ENCODE data around the gene OPCML.

Gene OPCML

GRCh38 chr11:132623511-132623910, 908.8 kb downstream of the OPCML start:
- DNase-seq (ENCODE audit: low read depth in 2 of 2) = no peak

DNA sequence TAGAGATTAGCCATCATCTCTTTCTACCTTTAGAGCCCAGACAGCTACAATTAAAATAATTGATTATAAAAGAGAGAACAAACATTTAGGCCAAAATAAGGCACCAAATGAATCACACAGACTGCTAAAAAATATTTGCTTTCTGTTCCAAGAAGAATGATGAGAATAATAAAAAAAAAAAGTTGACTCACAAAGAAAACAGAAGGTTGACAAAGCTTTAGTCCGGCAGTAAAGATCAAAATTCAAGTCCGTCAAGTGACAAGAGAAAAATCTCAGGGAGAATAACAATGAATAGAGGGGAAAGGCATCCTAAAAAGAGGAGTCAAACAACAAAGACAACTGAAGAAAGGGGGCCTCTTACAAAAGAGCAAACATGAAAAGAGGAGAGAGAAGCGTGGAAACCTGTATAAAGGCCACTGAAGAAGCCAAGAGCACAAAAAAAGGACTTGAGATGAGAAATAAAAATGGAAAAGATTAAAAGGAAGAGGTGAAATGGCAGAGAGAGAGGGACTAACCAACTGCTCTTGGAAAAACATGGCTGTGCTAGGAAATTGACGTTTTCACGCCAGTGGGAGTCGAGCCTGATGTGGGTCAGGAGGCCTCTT, 910.2 kb downstream of the OPCML start:
- no peak for DNase-seq (ENCODE audit: low read depth in 2 of 2)

DNA sequence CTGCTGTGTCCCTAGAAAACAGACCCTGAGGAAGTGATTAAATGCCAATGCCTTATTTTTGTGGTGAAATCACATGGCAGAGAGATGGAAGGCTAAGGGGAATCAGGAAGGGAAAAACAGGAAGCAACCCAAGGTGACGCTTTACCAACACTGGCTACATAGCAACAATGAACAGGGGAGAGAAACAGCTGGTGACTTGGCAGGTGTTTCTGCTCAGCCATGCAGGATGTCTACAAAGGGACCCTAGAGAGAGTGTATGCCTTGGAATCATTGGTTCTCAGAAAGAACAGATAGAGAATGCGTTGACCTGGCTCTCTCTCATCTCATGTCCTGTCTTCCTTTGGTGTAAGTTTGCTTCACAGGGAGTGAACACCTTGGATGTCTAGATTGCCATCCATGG, 911.9 kb downstream of the OPCML start:
- no peak for DNase-seq (ENCODE audit: low read depth in 2 of 2)

GRCh38 chr11:132610791-132611190, 921.5 kb downstream of the OPCML start:
- DNase-seq (ENCODE audit: low read depth in 2 of 2) = no peak

- DNase-seq (ENCODE audit: low read depth in 2 of 2) = peak in 1 of 2 experiments; percentile 21
These were observed 922.1 kb downstream of the OPCML start for GRCh38 chr11:132610216-132610615.

- DNase-seq (ENCODE audit: low read depth in 2 of 2) = no peak
These were observed 924.7 kb downstream of the OPCML start for GRCh38 chr11:132607575-132607974.

DNA sequence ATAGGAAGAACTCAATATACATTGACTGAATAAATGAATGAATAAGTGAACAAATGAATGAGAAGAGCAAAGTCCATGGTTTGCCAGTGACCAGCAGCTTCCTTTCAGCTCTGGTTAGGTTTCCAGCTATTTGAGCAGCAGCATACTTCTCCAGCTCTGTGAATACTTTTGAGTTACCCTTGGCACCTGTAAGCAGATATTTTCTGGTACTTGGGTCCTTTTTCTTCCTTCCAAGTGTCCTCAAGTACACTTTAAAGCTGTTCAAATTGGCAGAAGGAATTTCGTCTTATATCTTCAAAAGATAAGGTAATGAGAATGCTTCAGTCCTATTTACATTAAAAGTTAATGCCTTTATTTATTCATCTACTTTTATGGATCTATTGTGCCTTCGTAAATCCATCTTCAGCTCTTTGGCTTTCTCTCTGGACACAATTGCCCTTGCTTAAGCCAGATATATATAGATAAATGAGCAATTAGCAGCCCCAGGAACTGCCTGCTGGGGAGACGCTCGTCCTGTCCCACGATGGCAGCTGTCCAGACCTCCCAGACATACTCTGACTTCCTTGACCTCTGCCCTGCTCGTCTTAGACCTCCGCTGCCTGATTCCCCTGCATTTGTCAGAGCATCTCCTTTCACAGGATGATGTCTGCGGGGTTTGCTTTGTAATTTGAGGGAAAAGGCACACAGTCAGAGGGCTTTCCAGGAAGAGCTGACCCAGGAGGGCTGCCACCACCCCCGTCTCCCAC, 926.3 kb downstream of the OPCML start:
- DNase-seq (ENCODE audit: low read depth in 2 of 2) = no peak

DNA sequence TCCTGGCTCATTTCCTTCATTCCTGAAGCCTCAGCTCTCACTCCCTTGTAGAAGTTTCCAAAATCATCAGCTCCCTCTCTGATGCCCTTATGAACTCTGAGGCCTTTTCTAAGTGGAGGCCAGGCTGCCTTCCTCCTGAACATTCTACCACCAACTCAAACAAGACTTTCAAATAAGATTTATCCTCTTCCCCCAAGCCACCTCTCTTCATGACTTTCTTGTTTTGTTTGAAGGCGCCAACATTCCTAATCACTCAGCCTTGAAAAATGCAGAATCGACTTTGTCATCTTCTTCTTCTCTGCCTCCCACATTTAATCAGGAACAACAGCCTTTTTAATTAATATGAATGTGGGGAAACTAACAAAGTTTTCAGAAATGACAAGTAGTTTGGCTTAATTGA, 927.9 kb downstream of the OPCML start:
- peak; percentile 53 to 59 for DNase-seq (ENCODE audit: low read depth in 2 of 2)

GRCh38 chr11:132601875-132602274, 930.4 kb downstream of the OPCML start:
- DNase-seq (ENCODE audit: low read depth in 2 of 2) = no peak

DNA sequence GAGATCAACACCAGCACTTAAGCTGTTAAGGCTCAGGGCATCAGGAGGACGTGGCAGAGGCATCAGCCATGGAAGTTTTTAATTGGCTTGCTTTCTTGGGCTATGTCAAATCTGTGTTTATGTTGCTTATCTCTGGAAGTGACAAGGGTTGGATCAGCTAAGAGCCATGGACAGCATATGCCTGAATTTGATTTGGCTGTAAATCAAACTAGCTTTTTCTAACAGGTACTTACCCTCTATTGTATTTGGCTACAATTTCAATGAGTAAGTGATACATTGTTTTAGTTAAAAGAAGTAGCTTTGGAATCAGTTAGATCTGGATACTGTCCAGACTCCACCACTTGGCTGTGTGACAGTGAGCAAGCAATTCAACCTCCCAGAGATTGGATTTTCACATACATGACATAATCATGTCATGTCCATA, 936.6 kb downstream of the OPCML start:
- peak in 1 of 2 experiments; percentile 24 for DNase-seq (ENCODE audit: low read depth in 2 of 2)

- no peak for DNase-seq (ENCODE audit: low read depth in 2 of 2)
These were observed 937.1 kb downstream of the OPCML start for GRCh38 chr11:132595246-132595645.

DNA sequence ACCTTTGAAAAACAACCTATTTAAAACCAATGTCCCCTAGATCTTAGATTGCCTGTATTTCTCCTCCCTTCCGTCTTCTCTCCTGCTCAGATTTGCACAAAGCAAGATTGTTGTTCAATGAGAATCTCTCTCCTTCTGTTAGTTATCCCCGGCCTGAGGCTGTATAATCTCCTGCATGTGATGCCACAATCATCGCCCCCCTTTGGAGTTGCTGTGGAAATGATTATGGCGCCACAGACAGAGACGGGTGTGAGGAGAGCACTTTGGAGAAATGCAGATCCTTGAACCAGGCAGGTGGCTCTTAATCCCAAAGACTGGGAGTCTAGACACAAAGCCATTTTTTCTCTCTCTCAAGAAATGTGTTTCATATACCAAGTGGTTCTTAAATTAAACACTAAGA, 941.3 kb downstream of the OPCML start:
- DNase-seq (ENCODE audit: low read depth in 2 of 2) = no peak

DNA sequence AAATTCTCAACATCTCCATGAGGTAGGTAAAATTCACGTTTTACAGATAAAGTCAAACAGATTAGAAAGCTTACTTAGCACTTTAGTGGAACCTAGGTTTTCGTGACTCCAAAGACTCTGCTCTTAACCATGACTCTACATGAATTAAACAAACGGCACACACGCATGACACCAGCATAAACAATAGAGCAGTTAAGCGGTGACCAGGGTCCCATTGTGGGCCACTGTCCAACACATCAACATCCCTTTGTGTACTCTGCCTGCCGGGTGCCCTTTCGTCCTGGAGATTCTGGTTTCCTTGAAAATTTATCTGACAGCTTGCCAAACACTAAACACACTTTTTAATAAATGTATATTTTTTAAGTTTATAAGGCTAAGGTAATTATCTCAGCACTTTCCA, 941.7 kb downstream of the OPCML start:
- DNase-seq (ENCODE audit: low read depth in 2 of 2) = no peak

DNA sequence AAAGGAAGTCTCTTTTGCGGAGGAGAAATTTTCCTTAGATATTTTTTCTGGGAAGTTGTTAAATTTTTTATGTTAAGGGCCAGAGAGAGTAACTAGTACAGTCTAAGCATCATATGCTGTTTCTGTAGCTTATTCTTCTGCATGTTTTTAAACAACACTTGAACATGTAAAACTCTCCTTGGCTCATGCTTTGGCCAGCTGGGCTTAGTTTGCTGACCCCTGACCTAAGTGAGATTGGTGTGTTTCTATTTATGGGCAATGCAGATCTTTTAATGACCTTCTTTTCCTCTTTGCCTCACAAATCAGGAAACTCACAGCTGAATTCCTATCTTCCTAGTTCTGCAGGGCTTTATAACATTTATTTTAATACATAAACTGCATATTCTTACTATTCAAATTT, 942.5 kb downstream of the OPCML start:
- no peak for DNase-seq (ENCODE audit: low read depth in 2 of 2)

- DNase-seq (ENCODE audit: low read depth in 2 of 2) = peak in 1 of 2 experiments; percentile 24
These were observed 943.9 kb downstream of the OPCML start for GRCh38 chr11:132588366-132588765.

GRCh38 chr11:132587716-132588115, 944.6 kb downstream of the OPCML start:
- DNase-seq (ENCODE audit: low read depth in 2 of 2) = no peak

DNA sequence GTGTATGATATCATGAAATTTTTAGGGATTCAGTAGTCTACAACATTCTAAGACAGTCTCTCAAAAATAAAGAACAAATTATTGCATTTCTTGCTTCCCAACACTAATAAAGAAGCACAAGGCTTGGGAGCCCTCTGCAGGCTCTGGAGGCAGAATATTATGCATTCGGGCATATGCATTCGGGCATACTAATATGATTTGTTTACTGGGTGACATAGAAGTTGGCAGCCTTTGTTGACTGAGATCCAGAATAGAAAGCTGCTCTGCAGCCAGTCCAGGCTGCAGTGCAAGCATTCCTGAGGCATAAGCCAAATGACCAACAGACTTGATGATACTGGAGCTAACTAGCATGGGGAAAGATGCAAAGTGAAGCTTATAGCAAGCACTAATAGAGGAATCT, 945.5 kb downstream of the OPCML start:
- no peak for DNase-seq (ENCODE audit: low read depth in 2 of 2)

DNA sequence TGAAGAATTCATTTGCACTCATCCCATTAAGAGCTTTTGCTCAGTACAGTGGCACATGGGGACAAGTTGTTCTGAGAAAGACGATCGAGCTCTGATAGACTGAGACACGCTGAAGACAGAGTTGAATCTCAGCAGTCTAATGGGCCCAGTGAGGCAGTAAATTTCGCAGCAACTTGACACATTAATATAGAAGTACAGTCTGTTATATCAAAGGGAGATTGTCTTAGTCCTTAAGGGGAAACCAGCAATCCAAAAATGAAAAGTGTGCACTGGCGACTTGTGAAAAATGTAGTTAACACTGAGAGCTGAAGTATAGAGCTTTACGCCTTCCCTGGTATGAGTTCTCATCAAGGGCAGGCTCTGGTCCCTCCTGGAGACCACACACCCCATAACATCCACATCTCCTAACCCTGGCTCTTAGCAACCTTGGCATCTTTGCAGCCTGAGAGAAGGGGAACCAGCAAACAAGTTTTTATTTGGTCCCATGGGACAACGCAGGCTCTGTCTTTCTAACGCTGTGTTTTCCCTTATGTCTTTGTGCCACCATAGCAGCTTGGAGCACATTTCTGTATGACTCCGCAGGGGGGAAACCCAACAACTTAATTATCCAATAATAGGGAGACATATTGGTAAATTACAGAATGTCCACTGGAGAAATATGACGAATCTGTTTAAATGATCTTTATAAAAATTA, 952.5 kb downstream of the OPCML start:
- no peak for DNase-seq (ENCODE audit: low read depth in 2 of 2)

DNA sequence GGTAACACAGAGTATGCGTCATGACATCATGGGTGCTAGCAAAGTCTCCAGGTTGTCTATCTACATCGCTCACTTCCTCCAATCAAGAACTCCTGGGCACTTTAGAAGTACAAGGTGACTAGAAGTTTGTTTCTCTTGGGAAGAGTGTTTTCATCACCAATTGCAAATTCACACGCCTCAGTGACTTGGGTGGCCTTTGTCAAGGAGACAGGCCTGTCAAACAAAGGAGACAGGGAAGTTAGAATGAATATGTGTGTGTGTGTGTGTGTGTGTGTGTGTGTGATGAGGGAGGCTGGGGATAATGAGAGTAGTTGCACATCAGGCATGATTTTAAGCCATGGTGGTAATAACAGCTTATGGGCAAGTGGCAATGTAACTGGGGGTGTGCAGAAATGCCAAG, 953.2 kb downstream of the OPCML start:
- DNase-seq (ENCODE audit: low read depth in 2 of 2) = no peak

DNA sequence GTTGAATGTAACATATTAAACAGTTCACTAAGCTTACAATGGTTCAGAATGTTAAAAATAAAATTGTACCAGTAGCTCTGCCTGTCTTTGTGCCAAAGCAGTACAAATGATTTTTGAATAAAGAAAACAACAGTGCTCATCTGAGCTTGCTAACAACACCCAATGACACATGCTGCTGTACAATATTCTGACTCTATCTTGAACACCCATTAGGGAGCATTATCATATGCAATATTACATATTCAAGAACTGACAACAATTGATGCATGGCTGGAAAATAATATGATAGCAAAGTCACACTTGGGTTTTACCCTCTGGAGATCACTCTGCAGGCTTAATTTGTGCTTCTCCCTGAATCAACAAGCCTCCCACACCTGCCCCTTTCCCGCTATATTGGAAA, 953.7 kb downstream of the OPCML start:
- DNase-seq (ENCODE audit: low read depth in 2 of 2) = no peak

GRCh38 chr11:132576706-132577105, 955.6 kb downstream of the OPCML start:
- DNase-seq (ENCODE audit: low read depth in 2 of 2) = peak; percentile 68 to 77

GRCh38 chr11:132564091-132564885, 968.0 kb downstream of the OPCML start:
- no peak for DNase-seq (ENCODE audit: low read depth in 2 of 2)
